Measurements from ENCODE around the gene ARHGEF12.
A peak's percentile ranks its signal among the peaks of the same experiment; 100 is the strongest.

Gene ARHGEF12

DNA sequence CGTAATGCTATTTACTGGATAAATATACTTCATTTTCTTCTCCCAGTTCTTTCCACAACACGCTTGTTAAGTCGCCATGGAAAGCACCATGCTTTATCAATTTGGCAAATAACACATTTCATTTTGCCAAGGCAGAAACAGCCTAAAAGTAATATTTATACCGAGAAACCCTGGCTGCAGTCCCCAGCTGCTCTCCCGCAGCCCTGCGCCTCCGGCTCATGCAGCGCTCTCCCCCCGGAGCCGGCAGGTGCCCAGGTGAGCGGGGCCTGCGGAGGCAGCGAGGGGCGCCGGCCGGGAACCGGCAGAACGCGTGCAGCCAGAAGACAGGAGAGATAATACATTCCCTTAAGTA lies 681 bp upstream of the ARHGEF12 start:
- Histone ChIP-seq H3K4me3 (IDR thresholded peaks at IDR 0.05; ENCODE audit: insufficient read depth, low read depth, low read length) (no peak overlapping the region), H3K27ac (peak overlapping the region; percentile 57), H2AFZ (ENCODE audit: low read depth) (peak overlapping the region; percentile 71; the same call in 1 of the 2 replicates), H3K27me3 (ENCODE audit: insufficient read depth, low read depth) (no peaks in the 10 kb centered on the region), H3K4me1 (ENCODE audit: low read depth, poor library complexity, severe bottlenecking) (peaks cover 45% of the 10 kb centered on the region), H3K36me3 (ENCODE audit: insufficient read depth) (no peaks in the 10 kb centered on the region), H3K4me2 (peak overlapping the region; percentile 89), H3K9ac (peak overlapping the region; percentile 64; the same call in 1 of the 2 replicates), H3K79me2 (ENCODE audit: insufficient read depth, low read depth) (peaks cover 39% of the 10 kb centered on the region), H4K20me1 (ENCODE audit: insufficient read depth) (no peaks in the 10 kb centered on the region)
- no peak for TF ChIP-seq CTCF (conservative IDR thresholded peaks at IDR 0.05; ENCODE audit: low read depth, low read length)

GRCh38 chr11:120336641-120337354 lies 585 bp downstream of the ARHGEF12 start:
- Histone ChIP-seq H4K20me1 (ENCODE audit: insufficient read depth) (no peaks in the 10 kb centered on the region), H3K4me3 (IDR thresholded peaks at IDR 0.05; ENCODE audit: insufficient read depth, low read depth, low read length) (no peak overlapping the region), H3K4me2 (peak overlapping the region; percentile 99), H3K36me3 (ENCODE audit: insufficient read depth) (no peaks in the 10 kb centered on the region), H3K9ac (peak overlapping the region; percentile 84), H3K4me1 (ENCODE audit: low read depth, poor library complexity, severe bottlenecking) (peaks cover 44% of the 10 kb centered on the region), H3K79me2 (ENCODE audit: insufficient read depth, low read depth) (peaks cover 52% of the 10 kb centered on the region), H3K27me3 (ENCODE audit: insufficient read depth, low read depth) (no peaks in the 10 kb centered on the region), H2AFZ (ENCODE audit: low read depth) (no peak overlapping the region), H3K27ac (peak overlapping the region; percentile 87)
- no peak for TF ChIP-seq CTCF (conservative IDR thresholded peaks at IDR 0.05; ENCODE audit: low read depth, low read length)

DNA sequence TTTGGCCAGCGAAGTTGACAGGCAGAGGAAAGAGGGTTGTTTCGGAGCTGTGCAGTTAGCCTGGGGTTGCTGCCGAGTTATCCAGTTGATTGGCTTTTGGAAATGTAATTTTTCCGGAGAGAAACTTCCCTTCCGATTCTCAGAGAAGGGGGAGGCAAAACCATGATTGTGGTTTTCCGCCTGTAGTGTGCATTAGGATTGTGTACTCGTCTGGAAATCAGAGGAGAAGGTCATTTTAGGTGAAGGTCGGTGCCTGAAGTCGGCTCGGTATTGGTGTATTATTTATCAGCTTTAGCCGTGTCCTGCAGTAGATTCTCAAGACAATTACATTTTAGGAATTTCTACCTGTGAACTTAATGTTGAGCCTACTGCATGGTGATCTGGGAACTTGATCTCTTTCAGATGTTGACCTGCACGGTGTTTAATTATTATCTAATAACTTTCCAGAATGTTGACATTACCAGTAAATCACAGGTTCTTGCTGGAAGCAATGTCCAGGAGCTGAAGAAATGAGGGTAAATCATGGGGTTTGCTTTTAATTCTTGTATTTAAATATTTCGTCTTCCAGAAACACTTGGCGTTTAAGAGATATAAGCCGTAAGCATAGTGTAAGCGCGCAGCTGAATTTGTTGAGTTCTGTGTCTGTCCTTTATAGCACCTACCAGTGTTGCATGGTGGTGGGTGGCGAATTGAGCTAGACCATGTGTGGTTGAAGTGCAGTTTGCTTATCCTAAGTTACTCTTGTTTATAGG lies 1.3 kb downstream of the ARHGEF12 start:
- no peak for TF ChIP-seq CTCF (conservative IDR thresholded peaks at IDR 0.05; ENCODE audit: low read depth, low read length)
- peak overlapping the region; percentile 87 for H3K27ac ChIP-seq
- no peaks in the 10 kb centered on the region for H3K27me3 ChIP-seq (ENCODE audit: insufficient read depth, low read depth)
- H3K4me3 ChIP-seq (IDR thresholded peaks at IDR 0.05; ENCODE audit: insufficient read depth, low read depth, low read length), result no peak overlapping the region
- no peak overlapping the region for H2AFZ ChIP-seq (ENCODE audit: low read depth)
- H3K4me2 ChIP-seq, result peak overlapping the region; percentile 99
- no peaks in the 10 kb centered on the region for H3K36me3 ChIP-seq (ENCODE audit: insufficient read depth)
- H3K79me2 ChIP-seq (ENCODE audit: insufficient read depth, low read depth), result peaks cover 59% of the 10 kb centered on the region
- peak overlapping the region; percentile 84 for H3K9ac ChIP-seq
- H3K4me1 ChIP-seq (ENCODE audit: low read depth, poor library complexity, severe bottlenecking), result peaks cover 44% of the 10 kb centered on the region
- H4K20me1 ChIP-seq (ENCODE audit: insufficient read depth), result no peaks in the 10 kb centered on the region

DNA sequence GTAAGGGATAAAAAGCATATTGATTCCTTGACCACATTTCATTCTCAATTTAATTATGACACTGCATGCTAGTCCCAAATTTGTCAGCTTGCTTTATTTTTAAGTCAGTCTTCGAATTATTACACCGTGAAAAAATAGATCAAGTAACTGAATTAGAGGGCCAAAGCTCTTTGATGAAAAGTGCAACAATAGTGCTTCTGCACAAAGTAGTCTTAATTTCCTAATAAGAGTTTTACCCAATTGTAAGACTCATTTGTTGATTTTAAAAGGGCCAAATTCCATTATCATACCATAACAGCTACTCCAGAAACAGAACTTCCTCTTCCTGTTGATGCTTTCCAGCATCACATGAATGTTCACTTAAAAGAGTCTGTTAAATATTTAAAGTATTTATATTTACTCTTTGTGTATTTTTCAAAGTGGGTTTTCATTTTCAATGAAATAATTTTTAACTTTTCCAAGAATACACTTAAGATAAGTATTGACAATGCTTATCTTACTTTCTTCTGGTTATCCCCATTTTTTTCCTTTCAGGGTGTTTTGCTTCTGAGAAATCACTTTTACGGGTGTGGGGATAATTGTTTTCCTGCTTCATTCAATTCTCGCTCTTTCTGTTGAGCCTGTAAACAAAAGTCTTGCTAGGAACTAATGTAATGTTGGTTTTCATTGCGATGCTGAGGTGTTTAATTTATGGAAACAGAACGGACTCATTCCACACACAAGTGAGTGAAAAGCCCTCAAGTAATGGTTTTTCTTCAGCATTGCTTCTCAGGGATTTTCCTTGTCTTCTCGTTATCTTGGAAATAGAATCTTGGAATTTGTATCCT lies 2.1 kb downstream of the ARHGEF12 start:
- Histone ChIP-seq H3K4me1 (ENCODE audit: low read depth, poor library complexity, severe bottlenecking) (peaks cover 44% of the 10 kb centered on the region), H3K4me3 (IDR thresholded peaks at IDR 0.05; ENCODE audit: insufficient read depth, low read depth, low read length) (no peak overlapping the region), H3K27me3 (ENCODE audit: insufficient read depth, low read depth) (no peaks in the 10 kb centered on the region), H3K9ac (peak overlapping the region; percentile 84), H3K27ac (peak overlapping the region; percentile 87), H3K36me3 (ENCODE audit: insufficient read depth) (no peaks in the 10 kb centered on the region), H3K79me2 (ENCODE audit: insufficient read depth, low read depth) (peaks cover 67% of the 10 kb centered on the region), H3K4me2 (peak overlapping the region; percentile 99), H2AFZ (ENCODE audit: low read depth) (no peak overlapping the region), H4K20me1 (ENCODE audit: insufficient read depth) (no peaks in the 10 kb centered on the region)
- no peak for TF ChIP-seq CTCF (conservative IDR thresholded peaks at IDR 0.05; ENCODE audit: low read depth, low read length)

Data from KMS-11 (cell line).